ENCODE data around the gene ZNF90.
A peak's percentile ranks its signal among the peaks of the same experiment; 100 is the strongest.
"Not testable (repeated sequence)": the region's sequence is repeated elsewhere in the genome, so short reads cannot be mapped to it uniquely, and the experiment has no call there.

Gene ZNF90

DNA sequence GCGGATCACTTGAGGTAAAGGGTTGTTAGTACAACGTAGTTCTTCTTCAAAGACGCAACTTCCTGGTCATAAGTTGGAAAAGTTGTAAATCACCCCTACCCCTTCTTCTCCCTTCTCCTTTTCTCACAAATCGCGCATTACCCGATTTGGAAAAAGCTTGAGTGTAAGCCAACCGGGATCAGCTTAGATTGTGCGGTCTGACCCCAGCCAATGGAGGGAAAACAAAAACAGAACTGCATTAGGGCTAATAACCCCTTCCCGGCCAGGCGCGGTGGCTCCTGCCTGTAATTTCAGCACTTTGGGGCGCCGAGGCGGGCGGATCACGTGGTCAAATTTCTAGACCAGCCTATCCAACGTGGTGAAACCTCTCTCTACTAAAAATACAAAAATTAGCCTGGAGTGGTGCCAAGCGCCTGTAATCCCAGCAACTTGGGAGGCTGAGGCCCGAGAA, 806 bp downstream of the ZNF90 start:
- peak; percentile 2 to 34 for DNase-seq

DNA sequence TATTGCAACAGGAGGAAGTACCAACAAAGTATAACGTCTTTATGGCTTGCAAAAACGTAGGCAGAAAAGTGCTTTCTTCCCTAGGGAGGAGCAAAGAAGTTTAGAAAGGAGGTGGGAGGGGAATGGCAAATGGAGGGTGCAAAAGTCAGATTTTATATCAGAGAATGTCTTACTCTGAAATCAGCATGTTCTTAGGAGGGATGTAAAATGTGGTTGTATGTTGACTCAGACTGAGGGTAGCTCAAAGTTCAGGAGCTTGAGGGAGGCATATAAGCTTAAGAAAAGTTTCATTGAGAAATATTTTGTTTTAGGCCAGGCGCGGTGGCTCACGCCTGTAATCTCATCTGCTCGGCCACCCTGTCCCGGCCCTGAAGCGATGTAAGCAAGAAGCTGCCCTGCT, 1.7 kb downstream of the ZNF90 start:
- H3K27ac Mint-ChIP-seq: no peak overlapping the region
- no peaks in the 10 kb centered on the region for H3K27me3 Mint-ChIP-seq
- H3K4me3 Mint-ChIP-seq: peak overlapping the region; percentile 29 to 42
- no peak for ATAC-seq
- DNase-seq: no peak
- peaks cover 8 to 10% of the 10 kb centered on the region in 2 donors for H3K9me3 Mint-ChIP-seq
- peaks cover 33% of the 10 kb centered on the region for H3K4me1 Mint-ChIP-seq

More for the DNA sequence above, 806 bp downstream of the ZNF90 start:
- Mint-ChIP-seq H3K9me3 (peaks cover 8 to 10% of the 10 kb centered on the region in 2 donors), H3K4me3 (peak overlapping the region; percentile 98 to 99), H3K4me1 (peaks cover 33% of the 10 kb centered on the region), H3K27ac (peak overlapping the region; percentile 90 to 96), H3K27me3 (no peaks in the 10 kb centered on the region)
- ATAC-seq: no peak

DNA sequence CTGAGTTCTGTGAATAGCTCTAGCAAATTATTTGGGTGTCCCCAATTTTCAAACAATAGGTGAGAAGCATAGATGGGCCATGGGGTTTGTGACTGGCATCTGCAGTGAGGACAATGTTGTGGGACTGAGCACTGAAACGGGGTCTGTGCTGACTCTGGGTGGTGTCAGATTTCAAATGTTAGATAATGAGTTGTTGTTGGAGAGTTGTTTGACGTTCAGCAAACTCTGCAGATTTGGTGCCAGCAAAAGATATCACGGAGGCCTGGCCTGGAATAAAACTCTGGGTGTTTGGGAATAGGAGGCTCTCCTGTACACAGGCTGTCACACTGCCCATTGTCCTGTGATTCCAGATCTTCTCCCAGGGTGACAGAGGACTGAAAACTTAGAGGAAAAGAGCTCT, 2.9 kb downstream of the ZNF90 start:
- DNase-seq: no peak
- H3K9me3 Mint-ChIP-seq: peaks cover 8 to 10% of the 10 kb centered on the region in 2 donors
- no peak overlapping the region for H3K27ac Mint-ChIP-seq
- no peaks in the 10 kb centered on the region for H3K27me3 Mint-ChIP-seq
- no peak overlapping the region for H3K4me3 Mint-ChIP-seq
- peaks cover 33% of the 10 kb centered on the region for H3K4me1 Mint-ChIP-seq
- no peak for ATAC-seq

DNA sequence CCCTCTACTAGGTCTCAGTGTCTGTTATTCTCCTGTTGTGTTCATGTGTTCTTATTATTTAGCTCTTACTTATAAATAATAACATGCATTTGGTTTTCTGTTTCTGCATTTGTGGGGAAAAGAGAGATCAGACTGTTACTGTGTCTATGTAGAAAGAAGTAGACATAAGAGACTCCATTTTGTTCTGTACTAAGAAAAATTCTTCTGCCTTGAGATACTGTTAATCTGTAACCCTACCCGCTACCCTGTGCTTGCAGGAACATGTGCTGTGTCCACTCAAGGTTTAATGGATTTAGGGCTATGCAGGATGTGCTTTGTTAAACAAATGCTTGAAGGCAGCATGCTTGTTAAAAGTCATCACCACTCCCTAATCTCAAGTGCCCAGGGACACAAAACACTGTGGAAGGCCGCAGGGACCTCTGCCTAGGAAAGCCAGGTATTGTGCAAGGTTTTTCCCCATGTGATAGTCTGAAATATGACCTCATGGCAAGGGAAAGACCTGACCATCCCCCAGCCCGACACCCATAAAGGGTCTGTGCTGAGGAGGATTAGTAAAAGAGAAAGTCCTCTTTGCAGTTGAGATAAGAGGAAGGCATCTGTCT, 4.5 kb downstream of the ZNF90 start:
- peaks cover 8 to 12% of the 10 kb centered on the region in 2 donors for H3K9me3 Mint-ChIP-seq
- not testable (repeated sequence) for DNase-seq, H3K27me3 Mint-ChIP-seq, H3K27ac Mint-ChIP-seq, H3K4me3 Mint-ChIP-seq, ATAC-seq
- H3K4me1 Mint-ChIP-seq: peaks cover 33% of the 10 kb centered on the region

DNA sequence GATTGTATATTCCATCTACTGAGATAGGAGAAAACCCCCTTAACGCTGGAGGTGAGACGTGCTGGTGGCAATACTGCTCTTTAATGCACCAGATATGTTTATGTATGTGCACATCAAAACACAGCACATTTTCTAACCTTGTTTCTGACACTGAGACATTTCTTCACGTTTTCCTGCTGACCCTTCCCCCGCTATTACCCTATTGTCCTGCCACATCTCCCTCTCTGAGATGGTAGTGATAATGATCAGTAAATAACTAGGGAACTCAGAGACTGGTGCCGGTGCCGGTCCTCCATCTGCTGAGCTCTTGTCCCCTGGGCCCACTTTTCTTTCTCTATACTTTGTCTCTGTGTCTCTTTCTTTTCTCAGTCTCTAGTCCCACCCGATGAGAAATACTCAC, 5.1 kb downstream of the ZNF90 start:
- peaks cover 13 to 17% of the 10 kb centered on the region in 2 donors for H3K9me3 Mint-ChIP-seq
- peaks cover 33% of the 10 kb centered on the region for H3K4me1 Mint-ChIP-seq
- H3K27me3 Mint-ChIP-seq, H3K4me3 Mint-ChIP-seq, ATAC-seq, DNase-seq, H3K27ac Mint-ChIP-seq: not testable (repeated sequence)

DNA sequence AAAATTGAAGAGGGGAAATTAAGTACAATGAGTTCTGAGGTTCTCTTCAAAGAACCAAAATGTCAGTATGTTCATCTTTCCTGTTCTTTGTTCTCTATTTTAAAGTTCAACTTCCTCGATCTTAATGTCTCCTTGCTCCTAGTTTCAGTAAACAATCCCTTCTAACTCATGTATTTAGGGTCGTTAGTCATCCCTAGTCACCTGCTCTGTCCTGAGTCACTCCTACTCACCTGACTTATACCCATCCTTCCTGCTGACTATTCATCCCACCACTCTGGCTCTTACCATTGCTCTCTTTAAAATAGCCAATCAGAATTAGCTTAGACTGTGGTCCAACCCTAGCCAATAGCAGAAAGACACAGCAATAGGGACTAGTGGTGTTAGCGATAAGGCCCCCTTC, 24.3 kb downstream of the ZNF90 start:
- Mint-ChIP-seq H3K27me3 (no peaks in the 10 kb centered on the region), H3K4me3 (no peak overlapping the region), H3K4me1 (no peaks in the 10 kb centered on the region), H3K9me3 (peaks cover 39 to 41% of the 10 kb centered on the region in 2 donors), H3K27ac (no peak overlapping the region)
- DNase-seq (no peak), ATAC-seq (no peak)

DNA sequence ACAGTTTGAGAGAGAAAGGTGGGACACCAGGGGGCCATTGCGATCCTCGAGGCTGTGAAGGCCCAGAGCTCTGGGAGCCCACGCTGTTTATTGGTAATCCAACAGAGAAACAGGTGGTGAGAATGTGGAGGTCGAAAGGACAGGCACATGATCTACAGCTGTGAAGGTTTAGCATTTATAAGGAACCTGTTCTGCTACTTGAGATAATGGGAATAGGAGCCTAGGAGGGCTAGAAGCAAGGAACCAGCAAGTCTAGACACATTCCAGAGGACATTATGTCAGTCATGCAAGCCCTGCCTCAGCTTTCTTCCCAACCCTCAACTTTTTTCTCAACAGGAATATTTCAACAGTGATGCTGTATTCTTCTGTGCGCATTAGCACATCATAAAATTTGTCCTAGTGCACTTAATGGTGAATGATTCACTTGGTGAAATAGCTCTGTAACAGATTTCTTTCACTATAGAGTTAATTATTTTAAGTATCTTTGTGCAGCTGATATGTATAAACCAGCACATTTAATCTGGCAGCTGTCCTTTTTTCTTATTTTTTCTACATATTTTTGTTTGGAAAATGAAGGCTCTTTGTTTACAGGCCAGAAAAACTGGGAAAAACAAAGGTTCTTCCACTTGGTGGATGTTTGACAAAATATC, 25.4 kb downstream of the ZNF90 start:
- no peaks in the 10 kb centered on the region for H3K4me1 Mint-ChIP-seq
- H3K27me3 Mint-ChIP-seq: no peaks in the 10 kb centered on the region
- ATAC-seq: no peak
- H3K9me3 Mint-ChIP-seq: peaks cover 34 to 41% of the 10 kb centered on the region in 2 donors
- DNase-seq: no peak
- no peak overlapping the region for H3K4me3 Mint-ChIP-seq
- no peak overlapping the region for H3K27ac Mint-ChIP-seq

DNA sequence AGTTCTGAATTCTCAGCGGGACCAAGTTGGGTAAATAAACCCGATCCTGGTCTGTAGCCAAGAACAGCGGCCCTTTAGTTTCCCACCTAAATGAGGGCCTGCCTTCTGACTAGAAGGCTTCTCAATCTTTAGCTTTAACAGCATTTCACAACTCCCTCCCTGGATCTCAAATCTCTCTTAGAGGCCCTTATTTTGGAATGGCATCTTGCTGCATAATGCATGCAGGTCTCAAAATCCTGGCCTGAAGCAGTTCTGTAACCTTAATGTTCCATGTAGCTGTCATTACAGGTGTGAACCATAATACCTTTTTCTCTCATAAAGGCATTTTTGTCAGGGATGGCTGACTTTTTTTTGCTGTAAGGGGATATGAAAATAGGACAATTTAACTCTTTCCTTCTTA, 29.5 kb downstream of the ZNF90 start:
- Mint-ChIP-seq H3K4me3 (no peak overlapping the region), H3K27ac (no peak overlapping the region), H3K9me3 (peaks cover 10 to 16% of the 10 kb centered on the region in 2 donors), H3K4me1 (no peaks in the 10 kb centered on the region), H3K27me3 (no peaks in the 10 kb centered on the region)
- ATAC-seq (no peak), DNase-seq (no peak)

DNA sequence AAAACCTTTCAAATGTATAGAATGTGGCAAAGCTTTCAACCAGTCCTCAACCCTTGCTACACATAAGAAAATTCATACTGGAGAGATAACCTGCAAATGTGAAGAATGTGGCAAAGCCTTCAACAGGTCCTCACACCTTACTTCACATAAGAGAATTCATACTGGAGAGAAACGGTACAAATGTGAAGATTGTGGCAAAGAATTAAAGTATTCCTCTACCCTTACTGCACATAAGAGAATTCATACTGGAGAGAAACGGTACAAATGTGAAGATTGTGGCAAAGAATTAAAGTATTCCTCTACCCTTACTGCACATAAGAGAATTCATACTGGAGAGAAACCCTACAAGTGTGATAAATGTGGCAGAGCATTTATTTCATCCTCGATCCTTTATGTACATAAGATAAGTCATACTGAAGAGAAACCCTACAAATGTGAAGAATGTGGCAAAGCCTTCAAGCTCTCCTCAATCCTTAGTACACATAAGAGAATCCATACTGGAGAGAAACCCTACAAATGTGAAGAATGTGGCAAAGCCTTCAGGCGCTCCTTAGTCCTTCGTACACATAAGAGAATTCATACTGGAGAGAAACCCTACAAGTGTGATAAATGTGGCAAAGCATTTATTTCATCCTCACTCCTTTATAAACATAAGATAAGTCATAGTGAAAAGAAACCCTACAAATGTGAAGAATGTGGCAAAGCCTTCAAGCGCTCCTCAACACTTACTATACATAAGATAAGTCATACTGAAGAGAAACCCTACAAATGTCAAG, 40.5 kb downstream of the ZNF90 start:
- H3K9me3 Mint-ChIP-seq: peaks cover 25 to 43% of the 10 kb centered on the region in 2 donors
- H3K27ac Mint-ChIP-seq: peak overlapping the region in 1 of 2 donors; percentile 19
- ATAC-seq: not testable (repeated sequence)

DNA sequence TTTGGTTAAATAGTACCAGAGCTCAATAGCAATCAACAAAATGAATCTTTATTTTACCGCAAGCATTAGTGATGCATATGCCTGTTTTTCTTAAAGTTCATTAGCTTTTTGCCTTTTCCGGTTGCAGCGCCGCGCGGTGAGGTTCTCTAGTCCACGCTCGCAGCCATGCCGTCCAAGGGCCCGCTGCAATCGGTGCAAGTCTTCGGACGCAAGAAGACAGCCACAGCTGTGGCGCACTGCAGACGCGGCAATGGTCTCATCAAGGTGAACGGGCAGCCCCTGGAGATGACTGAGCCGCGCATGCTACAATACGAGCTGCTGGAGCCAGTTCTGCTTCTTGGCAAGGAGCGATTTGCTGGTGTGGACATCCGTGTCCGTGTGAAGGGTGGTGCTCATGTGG, 47.1 kb downstream of the ZNF90 start:
- no peaks in the 10 kb centered on the region for H3K4me1 Mint-ChIP-seq
- H3K4me3 Mint-ChIP-seq: no peak overlapping the region
- no peaks in the 10 kb centered on the region for H3K27me3 Mint-ChIP-seq
- DNase-seq: no peak
- ATAC-seq: no peak
- peaks cover 26 to 42% of the 10 kb centered on the region in 2 donors for H3K9me3 Mint-ChIP-seq
- H3K27ac Mint-ChIP-seq: peak overlapping the region in 1 of 2 donors; percentile 42

More for the DNA sequence above, 40.5 kb downstream of the ZNF90 start:
- not testable (repeated sequence) for H3K4me3 Mint-ChIP-seq, DNase-seq, H3K27me3 Mint-ChIP-seq, H3K4me1 Mint-ChIP-seq

DNA sequence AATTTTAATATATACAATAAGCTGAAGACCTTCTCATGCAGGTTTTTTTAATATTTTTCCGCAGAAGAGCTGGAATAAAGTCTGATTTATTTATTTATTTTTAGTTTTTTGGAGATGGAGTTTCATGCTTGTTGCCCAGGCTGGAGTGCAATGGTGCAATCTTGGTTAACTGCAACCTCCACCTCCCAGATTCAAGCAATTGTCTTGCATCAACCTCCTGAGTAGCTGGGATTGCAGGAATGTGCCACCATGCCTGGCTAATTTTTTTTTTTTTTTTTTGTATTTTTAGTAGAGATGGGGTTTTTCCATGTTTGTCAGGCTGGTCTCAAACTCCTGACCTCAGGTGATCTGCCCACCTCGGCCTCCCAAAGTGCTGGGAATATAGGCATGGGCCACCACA, 55.1 kb downstream of the ZNF90 start:
- not testable (repeated sequence) for H3K4me3 Mint-ChIP-seq, H3K4me1 Mint-ChIP-seq, H3K27me3 Mint-ChIP-seq, ATAC-seq, H3K27ac Mint-ChIP-seq, DNase-seq
- H3K9me3 Mint-ChIP-seq: peaks cover 0 to 47% of the 10 kb centered on the region in 2 donors

DNA sequence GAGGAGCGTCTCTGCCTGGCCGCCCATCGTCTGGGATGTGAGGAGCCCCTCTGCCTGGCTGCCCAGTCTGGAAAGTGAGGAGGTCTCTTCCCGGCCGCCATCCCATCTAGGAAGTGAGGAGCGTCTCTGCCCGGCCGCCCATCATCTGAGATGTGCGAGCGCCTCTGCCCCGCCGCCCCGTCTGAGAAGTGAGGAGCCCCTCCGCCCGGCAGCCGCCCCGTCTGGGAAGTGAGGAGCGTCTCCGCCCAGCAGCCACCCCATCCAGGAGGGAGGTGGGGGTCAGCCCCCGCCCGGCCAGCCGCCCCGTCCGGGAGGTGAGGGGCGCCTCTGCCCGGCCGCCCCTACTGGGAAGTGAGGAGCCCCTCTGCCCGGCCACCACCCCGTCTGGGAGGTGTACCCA, 59.9 kb downstream of the ZNF90 start:
- not testable (repeated sequence) for ATAC-seq, H3K4me3 Mint-ChIP-seq, H3K4me1 Mint-ChIP-seq, DNase-seq, H3K27me3 Mint-ChIP-seq, H3K27ac Mint-ChIP-seq
- H3K9me3 Mint-ChIP-seq: peaks cover 14 to 49% of the 10 kb centered on the region in 2 donors

DNA sequence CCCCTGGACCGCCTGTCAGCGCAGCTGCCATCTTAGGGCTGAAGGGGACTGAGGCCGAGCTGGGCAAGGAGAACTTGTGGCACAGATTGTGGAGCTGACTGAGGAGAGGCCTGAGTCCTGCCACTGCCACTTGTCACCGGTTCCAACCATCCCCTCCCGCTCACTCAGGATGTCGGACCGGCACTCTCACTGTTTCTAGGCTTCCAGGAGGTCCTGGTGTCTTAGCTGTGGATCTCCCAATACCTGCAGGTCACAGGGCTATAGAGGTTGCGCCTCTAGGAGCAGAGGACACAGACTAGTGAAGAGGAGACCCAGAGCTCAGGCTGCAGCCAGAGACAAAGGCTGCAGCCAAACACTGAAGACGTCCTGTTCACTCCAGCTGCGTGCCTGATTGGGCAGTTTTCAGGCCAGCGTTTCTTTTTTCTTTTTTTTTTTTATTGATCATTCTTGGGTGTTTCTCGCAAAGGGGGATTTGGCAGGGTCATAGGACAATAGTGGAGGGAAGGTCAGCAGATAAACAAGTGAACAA, 73.9 kb downstream of the ZNF90 start:
- no peak for ATAC-seq

DNA sequence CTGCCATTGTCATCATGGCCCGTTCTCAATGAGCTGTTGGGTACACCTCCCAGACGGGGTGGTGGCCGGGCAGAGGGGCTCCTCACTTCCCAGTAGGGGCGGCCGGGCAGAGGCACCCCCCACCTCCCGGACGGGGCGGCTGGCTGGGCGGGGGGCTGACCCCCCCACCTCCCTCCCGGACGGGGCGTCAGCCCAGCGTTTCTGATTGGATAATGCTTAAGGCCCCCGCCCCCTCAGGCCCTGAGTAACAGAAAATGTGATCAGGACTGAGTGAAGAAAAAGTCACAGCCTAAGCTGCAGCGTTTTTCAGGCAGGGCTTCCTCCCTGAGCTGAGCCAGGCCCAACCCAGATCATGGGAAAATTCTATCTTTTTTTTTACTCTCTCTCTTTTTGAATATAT, 74.7 kb downstream of the ZNF90 start:
- not testable (repeated sequence) for H3K27ac Mint-ChIP-seq, H3K4me3 Mint-ChIP-seq, H3K4me1 Mint-ChIP-seq, ATAC-seq, DNase-seq, H3K27me3 Mint-ChIP-seq
- peaks cover 9 to 24% of the 10 kb centered on the region in 2 donors for H3K9me3 Mint-ChIP-seq

More for the DNA sequence above, 73.9 kb downstream of the ZNF90 start:
- no peaks in the 10 kb centered on the region for H3K27me3 Mint-ChIP-seq
- H3K4me1 Mint-ChIP-seq: no peaks in the 10 kb centered on the region
- peaks cover 9 to 24% of the 10 kb centered on the region in 2 donors for H3K9me3 Mint-ChIP-seq
- no peak overlapping the region for H3K4me3 Mint-ChIP-seq
- H3K27ac Mint-ChIP-seq: no peak overlapping the region
- no peak for DNase-seq

DNA sequence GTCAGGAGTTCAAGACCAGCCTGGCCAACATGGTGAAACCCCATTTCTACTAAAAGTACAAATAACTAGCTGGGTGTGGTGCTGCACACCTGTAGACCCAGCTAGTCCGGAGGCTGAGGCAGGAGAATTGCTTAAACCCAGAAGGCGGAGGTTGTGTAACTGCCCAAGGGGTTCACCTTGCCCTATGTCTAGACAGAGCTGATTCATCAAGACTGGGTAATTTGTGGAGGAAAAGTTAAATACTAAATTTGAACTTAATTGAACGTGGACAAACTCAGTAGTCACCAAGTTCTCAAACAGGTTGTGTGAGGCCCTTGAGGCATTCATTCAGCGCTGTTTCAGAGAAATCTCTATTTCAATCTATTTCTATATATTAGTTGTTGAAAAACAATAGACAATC, 75.5 kb downstream of the ZNF90 start:
- Mint-ChIP-seq H3K9me3 (peaks cover 12 to 24% of the 10 kb centered on the region in 2 donors), H3K4me3 (no peak overlapping the region), H3K27ac (no peak overlapping the region), H3K27me3 (no peaks in the 10 kb centered on the region), H3K4me1 (no peaks in the 10 kb centered on the region)
- ATAC-seq (no peak), DNase-seq (no peak)

Data from stimulated activated naive CD8-positive, alpha-beta T cell treated with anti-CD3 and anti-CD28 coated beads, Interleukin-15, amount 100 ng/mL, for 72 hours (primary cell).